Spinal cord (tissue), 10 donors: ENCODE data around the gene WNT9B. TPM values are rescaled to one million over a fixed set of nuclear protein-coding genes. Genes with fewer than 3 reads are reported as not detected.

Source experiments
- DNase-seq, 6 donors: peaks; one replicate each; pipeline versions ENCODE4 v3.0.0 to v3.0.0-alpha.2; 2013 to 2015; ENCODE audit warnings: low spot score in 6 of 6, low read depth in 4 of 6
- H3K27ac ChIP-seq: one replicate; pipeline ENCODE4 v1.5.1; 2013; ENCODE audit warnings: low read depth, low read length, control low read depth
- H3K27me3 ChIP-seq: one replicate; pipeline ENCODE4 v1.6.1; 2013; ENCODE audit warnings: low read length; ENCODE audit not compliant: control insufficient read depth, insufficient read depth
- H3K36me3 ChIP-seq: one replicate; pipeline ENCODE4 v1.6.1; 2013; ENCODE audit warnings: low read length; ENCODE audit not compliant: control insufficient read depth, insufficient read depth
- H3K4me1 ChIP-seq: one replicate; pipeline ENCODE4 v1.6.1; 2013; ENCODE audit warnings: low read length; ENCODE audit not compliant: control insufficient read depth, insufficient read depth
- H3K4me3 ChIP-seq: one replicate; pipeline ENCODE4 v1.5.1; 2013; ENCODE audit warnings: low read depth, low read length, control low read depth
- H3K9me3 ChIP-seq: one replicate; pipeline ENCODE4 v1.6.1; 2013; ENCODE audit warnings: low read length; ENCODE audit not compliant: control insufficient read depth, insufficient read depth
- WGBS: methylation state at CpG from one replicate; pipeline ENCODE4 v1.1.5; 2013; ENCODE audit warnings: missing lambda C conversion rate; ENCODE audit not compliant: insufficient coverage; 5-methylcytosine and 5-hydroxymethylcytosine counted together
- polyA plus RNA-seq, 2 donors: library from polyadenylated mRNA; unstranded; fragments of 120-200 nt; gene quantifications; one replicate each; pipeline ENCODE4 v1.2.1, GENCODE V29; 2013; ENCODE audit not compliant: insufficient read length in 2 of 2
- total RNA-seq, 2 donors: library from RNA; depleted of rRNA in 1 of 2; stranded (reverse); fragments of 120-200 nt in 1 of 2; fragments of >200 nt in 1 of 2; gene quantifications; one replicate each; pipeline versions ENCODE4 v1.2.3 to v1.2.4, GENCODE V29; 2013 to 2014
- donor health status: healthy.

The WNT9B gene
- total and polyA plus RNA-seq, 4 donors: 0.44 to 2.1 (median 0.96) TPM

DNA sequence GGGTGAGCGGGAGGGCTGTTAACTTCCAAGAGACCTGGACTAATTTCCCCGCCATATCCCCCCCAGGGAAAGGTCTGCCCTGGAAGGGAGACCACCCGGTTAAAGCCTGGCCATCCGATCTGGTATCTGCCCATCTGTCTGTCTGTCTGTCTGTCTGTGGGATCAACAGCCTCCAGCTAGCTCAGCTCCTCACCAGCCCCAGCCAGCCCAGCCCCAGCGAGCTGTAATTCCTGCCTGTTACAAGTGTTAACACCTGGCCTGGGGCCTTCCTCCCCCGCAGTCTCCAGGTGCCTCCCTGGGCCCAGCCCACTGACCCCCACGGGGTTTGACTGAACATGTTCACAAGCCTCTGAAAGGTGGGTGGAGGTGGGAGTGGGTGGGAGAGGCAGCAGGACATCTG is 36.9 kb upstream of the WNT9B start:
- Histone ChIP-seq H3K27ac (no peak overlapping the region), H3K36me3 (peaks cover 10% of the 10 kb centered on the region), H3K4me3 (no peak overlapping the region), H3K9me3 (no peaks in the 10 kb centered on the region), H3K27me3 (peaks cover 30% of the 10 kb centered on the region), H3K4me1 (peaks cover 50% of the 10 kb centered on the region)
- WGBS: 67% methylated on average over 7 of the region's 7 CpGs
- DNase-seq: no peak

DNA sequence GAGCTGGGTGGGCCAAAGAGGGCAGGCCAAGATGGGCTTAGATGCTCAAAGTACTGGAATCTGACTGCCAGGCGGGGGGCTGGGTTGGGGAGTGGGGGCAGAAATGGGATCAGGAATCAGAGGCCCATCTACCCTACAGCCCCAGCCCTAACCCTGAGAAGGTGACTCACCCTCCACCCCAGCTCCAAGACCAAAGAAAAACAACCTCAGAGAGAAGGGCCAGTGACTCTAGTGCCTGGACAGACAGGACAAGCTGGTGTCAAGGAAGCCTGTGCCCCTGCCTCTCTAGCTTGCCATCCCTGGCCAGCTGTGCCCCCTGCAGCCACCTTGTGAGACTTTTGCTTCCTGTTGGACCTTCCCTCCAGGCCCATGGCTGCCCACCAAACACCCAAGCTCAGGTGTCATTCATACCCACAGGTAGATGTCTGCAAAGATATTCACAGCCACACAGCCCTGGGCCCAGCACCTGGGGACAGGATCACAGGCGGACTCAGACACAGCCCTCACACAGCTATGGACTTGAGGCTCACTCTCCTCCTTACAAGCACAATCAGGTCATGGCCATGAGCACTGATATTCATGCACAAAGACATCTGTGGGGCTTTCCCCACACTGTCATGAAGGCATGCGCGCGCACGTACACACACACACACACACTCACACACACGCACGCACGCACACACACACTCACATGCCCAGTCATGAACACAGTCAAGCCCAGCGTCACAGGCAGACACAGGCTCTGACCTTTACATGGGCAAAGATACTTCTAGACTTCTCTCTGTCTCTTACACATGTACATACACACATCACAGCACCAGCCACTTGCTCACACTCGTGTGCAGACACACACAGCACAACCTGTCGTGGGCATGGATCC is 35.7 kb upstream of the WNT9B start:
- 71% methylated on average over 11 of the region's 12 CpGs for WGBS
- Histone ChIP-seq H3K9me3 (no peaks in the 10 kb centered on the region), H3K27me3 (peaks cover 43% of the 10 kb centered on the region), H3K27ac (no peak overlapping the region), H3K4me1 (peaks cover 55% of the 10 kb centered on the region), H3K36me3 (peaks cover 7% of the 10 kb centered on the region), H3K4me3 (no peak overlapping the region)
- no peak for DNase-seq

DNA sequence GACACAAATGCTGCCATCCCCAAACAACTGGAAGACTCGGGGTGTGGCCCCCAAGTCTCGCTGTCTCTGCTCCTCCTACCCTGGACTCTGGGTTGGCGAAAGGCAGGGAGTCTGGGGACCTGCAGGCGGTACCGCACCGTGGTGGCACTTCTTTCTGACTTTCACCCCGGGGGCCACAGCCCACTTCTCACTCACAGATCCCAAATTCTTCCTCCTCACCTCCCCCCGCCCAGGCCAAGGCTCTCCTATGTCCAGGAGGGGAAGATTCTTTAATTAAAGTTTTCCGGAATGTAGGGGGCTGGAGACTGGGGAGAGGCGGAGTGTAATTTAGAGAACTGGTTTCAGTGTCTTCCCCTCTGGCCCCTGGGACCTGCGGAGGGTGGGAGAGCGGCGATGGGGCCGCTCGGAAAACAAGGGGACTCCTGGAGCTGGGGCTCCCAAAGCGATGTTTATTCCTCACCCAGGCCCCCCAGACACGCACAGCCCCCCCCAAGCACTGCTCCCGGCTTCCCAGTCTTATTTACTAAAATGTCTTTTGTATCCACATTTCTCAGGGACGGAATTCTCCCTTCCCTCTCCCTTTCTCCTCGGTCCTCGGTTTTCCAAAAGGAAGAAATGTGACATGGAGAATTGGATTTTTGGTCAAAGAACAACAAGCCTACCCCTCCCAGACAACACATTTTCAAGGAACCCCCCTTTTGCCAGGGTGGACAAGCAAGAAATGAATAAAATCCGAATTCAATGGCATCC is 34.1 kb upstream of the WNT9B start:
- DNase-seq: peak in 1 of 6 donors; percentile 14
- Histone ChIP-seq H3K4me1 (peaks cover 57% of the 10 kb centered on the region), H3K27me3 (peaks cover 59% of the 10 kb centered on the region), H3K9me3 (no peaks in the 10 kb centered on the region), H3K36me3 (peaks cover 7% of the 10 kb centered on the region), H3K27ac (peak overlapping the region; percentile 49), H3K4me3 (peak overlapping the region; percentile 36)
- 22% methylated on average over 6 of the region's 22 CpGs for WGBS

DNA sequence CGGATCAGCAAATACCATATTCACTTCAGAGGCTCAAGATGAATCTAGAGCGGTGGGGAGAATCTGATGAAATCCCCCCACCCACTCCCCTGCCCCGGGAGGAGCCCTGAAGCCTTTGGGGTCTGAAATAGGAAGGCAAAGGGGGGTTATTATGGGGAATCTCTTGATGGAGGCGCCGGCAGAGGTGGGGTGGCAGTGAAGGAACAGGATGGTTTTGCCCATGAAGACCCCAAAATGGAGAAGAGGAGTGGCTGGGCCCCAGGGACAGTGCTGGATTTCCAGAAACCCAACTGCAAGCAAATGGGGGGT is 33.5 kb upstream of the WNT9B start:
- no peaks in the 10 kb centered on the region for H3K9me3 ChIP-seq
- H3K4me1 ChIP-seq: peaks cover 52% of the 10 kb centered on the region
- peak overlapping the region; percentile 36 for H3K4me3 ChIP-seq
- peaks cover 11% of the 10 kb centered on the region for H3K36me3 ChIP-seq
- H3K27ac ChIP-seq: no peak overlapping the region
- WGBS: 33% methylated on average over 2 of the region's 5 CpGs
- peaks cover 62% of the 10 kb centered on the region for H3K27me3 ChIP-seq
- DNase-seq: peak in 1 of 6 donors; percentile 24

DNA sequence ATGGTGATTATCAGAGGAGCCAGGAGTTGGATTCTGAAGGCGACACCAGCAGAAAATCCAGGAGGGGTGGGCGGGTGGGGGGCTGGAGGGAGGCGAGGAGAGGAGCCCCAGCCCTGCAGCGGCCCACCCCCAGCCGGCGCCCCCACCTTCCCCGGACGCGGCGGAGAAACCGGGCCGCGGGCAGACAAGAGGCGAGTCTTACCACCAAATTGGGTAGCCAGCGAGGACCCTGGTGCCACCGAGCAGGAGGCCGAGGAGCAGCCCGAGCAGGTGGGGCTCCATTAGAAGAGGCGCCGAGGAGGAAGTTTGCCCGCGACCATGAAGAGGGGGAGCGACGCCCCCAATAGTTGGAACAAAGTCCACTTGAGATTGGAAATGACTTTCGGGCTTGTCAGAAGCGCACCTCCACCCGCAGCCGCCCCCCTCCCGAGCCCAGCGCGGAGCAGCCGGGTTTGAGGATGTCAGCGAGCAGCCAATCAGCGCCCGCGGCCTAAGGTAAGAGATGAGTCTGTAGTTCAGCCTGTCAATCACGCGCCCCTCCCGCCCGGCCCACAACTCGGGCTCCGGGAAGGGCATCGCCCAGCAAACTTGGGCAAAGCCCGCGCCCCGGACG is 33.0 kb upstream of the WNT9B start, which contains the start of gene WNT3:
Gene WNT3, minus strand, starts transcription at position 377 of the 613 bp plus-strand sequence. Its CDS starts 95 bp downstream, at position 282.
- Histone ChIP-seq H3K4me1 (peaks cover 51% of the 10 kb centered on the region), H3K36me3 (peaks cover 11% of the 10 kb centered on the region), H3K27me3 (peaks cover 62% of the 10 kb centered on the region), H3K9me3 (no peaks in the 10 kb centered on the region), H3K4me3 (peak within 1 kb of the TSS; percentile 36), H3K27ac (peak within 1 kb of the TSS; percentile 10)
- 1% methylated on average over 45 of the region's 47 CpGs for WGBS
- DNase-seq: peak in 2 of 6 donors; percentile 64 to 87

DNA sequence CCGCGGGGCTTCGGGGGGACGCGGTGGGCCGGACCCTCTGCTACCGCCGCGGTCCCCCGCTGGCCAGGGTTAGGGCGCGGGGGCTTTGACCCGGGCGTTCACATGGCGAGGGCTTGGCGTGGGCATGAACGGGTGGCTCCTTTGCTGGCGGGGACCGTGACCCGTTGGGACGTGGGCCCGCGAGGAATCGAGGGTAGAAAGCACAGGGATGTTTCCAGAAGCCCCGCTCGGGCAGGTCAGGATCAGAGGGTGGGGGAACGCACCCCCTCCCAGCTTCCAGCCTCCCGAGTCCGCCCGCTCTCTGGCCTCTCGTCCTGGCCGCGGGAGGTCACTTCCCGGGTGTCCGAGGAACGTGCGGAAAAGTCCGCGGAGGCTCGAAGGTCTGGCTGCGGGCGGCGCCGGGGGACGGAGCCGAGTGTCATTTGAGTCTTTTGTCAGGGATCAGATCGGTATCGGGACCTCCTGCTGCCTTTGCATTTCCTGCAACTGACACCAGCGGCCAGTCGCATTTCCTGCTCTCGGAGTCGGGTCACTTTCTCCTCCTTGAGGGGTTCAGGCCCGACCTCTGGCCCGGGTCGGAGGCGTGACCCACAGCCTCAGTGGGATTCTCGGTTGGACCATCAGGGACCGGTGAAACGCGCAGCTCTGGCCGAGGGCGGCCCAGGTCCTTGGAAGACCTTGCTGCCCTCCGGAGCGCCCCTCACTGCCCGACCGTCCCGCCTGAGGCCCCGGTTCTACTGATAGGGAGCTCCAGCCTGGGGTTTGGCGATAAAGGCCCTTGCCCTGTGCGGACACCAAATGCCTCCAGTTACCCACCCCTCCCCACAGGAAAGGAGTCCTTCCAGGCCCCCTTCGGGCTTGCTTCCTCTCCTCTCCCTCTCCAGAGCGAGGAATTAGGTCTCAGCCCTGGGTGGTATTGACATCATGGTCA is 32.2 kb upstream of the WNT9B start:
- peak overlapping the region; percentile 10 for H3K27ac ChIP-seq
- 5% methylated on average over 68 of the region's 72 CpGs for WGBS
- H3K27me3 ChIP-seq: peaks cover 62% of the 10 kb centered on the region
- H3K4me1 ChIP-seq: peaks cover 51% of the 10 kb centered on the region
- H3K4me3 ChIP-seq: peak overlapping the region; percentile 36
- peaks cover 11% of the 10 kb centered on the region for H3K36me3 ChIP-seq
- no peaks in the 10 kb centered on the region for H3K9me3 ChIP-seq
- peak in 1 of 6 donors; percentile 38 for DNase-seq

DNA sequence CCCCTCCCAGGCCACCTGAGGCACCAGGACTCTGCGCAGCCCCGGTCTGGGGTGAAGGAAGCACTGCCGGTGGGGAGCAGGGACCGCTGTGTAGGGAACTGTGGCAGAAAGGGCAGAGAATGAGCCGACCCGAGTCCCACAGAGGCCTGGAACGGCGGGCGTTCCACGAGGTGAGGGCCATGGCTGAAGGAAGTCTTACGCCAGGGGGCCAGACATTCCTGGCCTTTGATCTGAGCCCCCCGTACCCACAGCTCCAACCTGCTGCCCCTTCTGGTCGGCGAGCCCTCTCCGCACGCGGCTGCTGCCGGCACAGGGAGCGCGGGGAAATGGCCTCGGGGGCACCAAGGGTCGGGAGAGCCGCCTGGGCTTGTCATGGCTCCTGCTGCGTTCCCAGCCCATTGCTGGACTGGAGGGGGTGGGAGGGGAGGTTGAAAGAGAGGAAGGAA is 31.5 kb upstream of the WNT9B start:
- DNase-seq: no peak
- peaks cover 51% of the 10 kb centered on the region for H3K4me1 ChIP-seq
- WGBS: 15% methylated on average over 22 of the region's 24 CpGs

DNA sequence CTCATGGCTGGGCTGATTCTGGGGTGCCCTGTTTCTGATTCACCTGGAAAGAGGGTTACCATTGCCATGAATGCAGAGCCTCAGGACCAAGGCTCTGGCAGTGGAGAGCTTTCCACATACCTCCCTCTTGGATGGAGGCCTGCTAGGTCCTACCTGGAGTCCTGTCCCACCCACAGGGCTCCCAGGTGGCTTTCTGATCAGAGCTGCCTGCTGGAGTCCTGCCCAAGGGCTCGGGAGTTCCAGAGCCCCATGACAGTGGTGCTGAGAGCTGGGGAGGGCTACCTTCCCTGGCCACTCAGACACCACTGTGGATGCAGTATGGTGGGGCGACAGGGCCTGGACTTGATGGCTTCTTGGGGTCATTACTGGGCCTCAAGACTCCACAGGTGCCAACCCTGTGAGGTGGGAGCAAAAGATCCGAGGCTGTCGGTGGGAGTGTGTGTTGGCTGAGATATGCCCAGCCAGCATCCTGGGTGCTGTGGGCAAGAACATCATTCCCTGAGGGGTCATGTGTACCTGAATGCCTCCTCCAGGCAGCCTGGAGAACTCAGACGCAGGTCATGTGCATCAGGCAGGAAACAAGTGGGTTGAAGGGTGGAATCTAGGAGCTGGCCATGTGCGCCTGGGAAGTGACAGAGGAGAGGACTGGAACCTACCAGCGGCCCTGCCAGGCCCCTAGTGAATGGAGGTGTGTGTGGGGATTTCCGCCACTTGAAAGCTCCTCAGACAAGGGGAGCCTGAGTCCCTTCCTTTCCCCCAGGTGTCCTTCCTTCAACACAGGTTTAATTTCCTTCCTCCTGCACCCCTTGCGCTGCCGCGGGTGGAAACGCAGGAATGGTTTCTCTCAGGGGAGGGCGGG is 30.6 kb upstream of the WNT9B start:
- Histone ChIP-seq H3K9me3 (no peaks in the 10 kb centered on the region), H3K4me3 (no peak overlapping the region), H3K27me3 (peaks cover 62% of the 10 kb centered on the region), H3K27ac (no peak overlapping the region), H3K36me3 (peaks cover 16% of the 10 kb centered on the region), H3K4me1 (peaks cover 49% of the 10 kb centered on the region)
- no peak for DNase-seq
- 69% methylated on average over 7 of the region's 13 CpGs for WGBS

More for the DNA sequence above, 31.5 kb upstream of the WNT9B start:
- H3K4me3 ChIP-seq: no peak overlapping the region
- H3K9me3 ChIP-seq: no peaks in the 10 kb centered on the region
- peaks cover 12% of the 10 kb centered on the region for H3K36me3 ChIP-seq
- peaks cover 62% of the 10 kb centered on the region for H3K27me3 ChIP-seq
- no peak overlapping the region for H3K27ac ChIP-seq
